Right lung (tissue), 5 donors: ENCODE measurements around the gene PGS1. TPM values are rescaled to one million over a fixed set of nuclear protein-coding genes. Genes with fewer than 3 reads are reported as not detected.

Source experiments
- DNase-seq, 2 donors: peaks; one replicate each; pipeline ENCODE4 v3.0.0-alpha.2; 2013
- polyA plus RNA-seq, 5 donors: library from polyadenylated mRNA; unstranded; fragments of 120-200 nt; gene quantifications; one replicate each; pipeline versions ENCODE4 v1.2.1 to v1.2.3, GENCODE V29; 2013; ENCODE audit warnings: inconsistent platforms in 1 of 5, low replicate concordance in 1 of 5; ENCODE audit not compliant: insufficient read length in 5 of 5, insufficient read depth in 1 of 5

Gene PGS1
- polyA plus RNA-seq, 5 donors: 39.4 to 58.8 (median 54.8) TPM

GRCh38 chr17:78361225-78361701 is 17.2 kb upstream of the PGS1 start:
- no peak for DNase-seq

GRCh38 chr17:78362232-78362631 is 16.2 kb upstream of the PGS1 start:
- DNase-seq: no peak

- DNase-seq: no peak
These were observed 15.8 kb upstream of the PGS1 start for GRCh38 chr17:78362671-78363070.

GRCh38 chr17:78364436-78365281 is 13.8 kb upstream of the PGS1 start:
- no peak for DNase-seq

GRCh38 chr17:78365561-78366108 is 12.8 kb upstream of the PGS1 start:
- peak in 1 of 2 donors; percentile 59 for DNase-seq

GRCh38 chr17:78366109-78366848 is 12.2 kb upstream of the PGS1 start:
- peak; percentile 79 to 84 for DNase-seq

- DNase-seq: no peak
These were observed 11.3 kb upstream of the PGS1 start for GRCh38 chr17:78367193-78367592.

- DNase-seq: no peak
These were observed 10.1 kb upstream of the PGS1 start for GRCh38 chr17:78368348-78368747.

GRCh38 chr17:78368854-78369495 is 9.5 kb upstream of the PGS1 start:
- no peak for DNase-seq

- DNase-seq: no peak
These were observed 8.6 kb upstream of the PGS1 start for GRCh38 chr17:78369791-78370381.

GRCh38 chr17:78371056-78371455 is 7.4 kb upstream of the PGS1 start:
- DNase-seq: no peak

- DNase-seq: no peak
These were observed 5.6 kb upstream of the PGS1 start for GRCh38 chr17:78372841-78373240.

GRCh38 chr17:78374189-78374588 is 4.3 kb upstream of the PGS1 start:
- no peak for DNase-seq

GRCh38 chr17:78374631-78375274 is 3.7 kb upstream of the PGS1 start:
- no peak for DNase-seq

GRCh38 chr17:78375401-78376151 is 2.9 kb upstream of the PGS1 start:
- no peak for DNase-seq

GRCh38 chr17:78376161-78376560 is 2.3 kb upstream of the PGS1 start:
- no peak for DNase-seq

GRCh38 chr17:78377858-78378224 is 608 bp upstream of the PGS1 start:
- no peak for DNase-seq

GRCh38 chr17:78379131-78379491 is 662 bp downstream of the PGS1 start:
- DNase-seq: no peak

GRCh38 chr17:78380370-78380769 is 1.9 kb downstream of the PGS1 start:
- no peak for DNase-seq

GRCh38 chr17:78381601-78382232 is 3.3 kb downstream of the PGS1 start:
- DNase-seq: no peak
